Large intestine (tissue), 3 donors: ENCODE data around the gene TMEM178B. TPM values are rescaled to one million over a fixed set of nuclear protein-coding genes. Genes with fewer than 3 reads are reported as not detected.

ENCODE experiments used
- DNase-seq, 2 donors: peaks; one replicate each; pipeline versions ENCODE4 v3.0.0 to v3.0.0-alpha.2; 2013
- H3K27ac ChIP-seq: one replicate; pipeline ENCODE4 v1.5.1; 2013; ENCODE audit warnings: low read length
- H3K27me3 ChIP-seq: 2 replicates; pipeline ENCODE4 v1.6.1; 2013; ENCODE audit warnings: low read length; ENCODE audit not compliant: control insufficient read depth, insufficient read depth
- H3K36me3 ChIP-seq: 2 replicates; pipeline ENCODE4 v1.6.1; 2013; ENCODE audit warnings: low read length; ENCODE audit not compliant: control insufficient read depth, insufficient read depth
- H3K4me1 ChIP-seq: one replicate; pipeline ENCODE4 v1.6.1; 2013; ENCODE audit warnings: low read length; ENCODE audit not compliant: control insufficient read depth, insufficient read depth
- H3K4me3 ChIP-seq: one replicate; pipeline ENCODE4 v1.5.1; 2013; ENCODE audit warnings: low read length
- H3K9me3 ChIP-seq: one replicate; pipeline ENCODE4 v1.6.1; 2013; ENCODE audit warnings: mild to moderate bottlenecking, low read depth, low read length, moderate library complexity; ENCODE audit not compliant: control insufficient read depth
- WGBS: methylation state at CpG from one replicate; pipeline ENCODE4 v1.1.5; 2013; ENCODE audit warnings: low lambda C conversion rate; ENCODE audit not compliant: insufficient coverage; 5-methylcytosine and 5-hydroxymethylcytosine counted together
- polyA plus RNA-seq: library from polyadenylated mRNA; unstranded; fragments of 120-200 nt; gene quantifications from one replicate; pipeline ENCODE4 v1.2.1, GENCODE V29; 2013

The TMEM178B gene
- polyA plus RNA-seq, 1 donor, result 2.2 TPM

DNA sequence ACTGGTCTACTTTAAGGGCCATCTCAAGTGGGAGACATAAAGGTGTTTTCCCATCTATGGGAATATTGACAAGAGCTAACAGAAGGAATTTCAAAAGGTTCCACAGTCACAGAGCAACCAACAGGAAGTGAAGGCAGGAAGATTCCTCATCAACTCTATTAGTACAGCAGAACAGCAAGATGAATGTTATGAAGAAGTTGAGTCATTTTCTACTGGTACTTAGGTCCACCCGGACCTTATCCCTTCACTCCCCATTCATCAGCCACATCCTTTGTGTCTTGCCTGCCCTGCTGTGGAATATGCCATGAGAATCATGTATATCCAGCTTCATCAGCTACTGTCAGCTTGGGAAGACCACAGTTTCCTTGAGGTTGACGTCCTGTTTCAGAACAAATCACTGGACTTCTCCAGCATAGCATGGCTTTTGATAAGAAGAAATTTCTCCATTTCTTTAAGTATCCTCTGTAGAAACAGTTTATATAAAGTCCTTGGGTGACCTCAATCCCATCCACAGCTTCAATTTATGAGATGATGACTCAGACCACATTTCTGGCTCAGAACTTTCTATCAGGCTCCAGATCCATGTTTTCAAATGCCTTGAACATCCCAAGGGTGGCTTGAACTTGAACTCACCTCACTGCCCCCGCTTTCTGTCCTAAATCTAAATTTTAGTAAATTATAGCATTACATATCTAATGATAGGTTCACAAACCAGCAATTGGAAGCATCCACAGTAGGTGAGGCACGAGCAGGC lies 392.5 kb downstream of the TMEM178B start:
- no peak for DNase-seq
- Histone ChIP-seq H3K27ac (no peak overlapping the region), H3K36me3 (no peaks in the 10 kb centered on the region), H3K4me3 (no peak overlapping the region), H3K4me1 (no peaks in the 10 kb centered on the region), H3K9me3 (no peaks in the 10 kb centered on the region), H3K27me3 (peaks cover 5% of the 10 kb centered on the region)
- WGBS, result no CpG with 5 or more reads among the region's 4 CpGs

DNA sequence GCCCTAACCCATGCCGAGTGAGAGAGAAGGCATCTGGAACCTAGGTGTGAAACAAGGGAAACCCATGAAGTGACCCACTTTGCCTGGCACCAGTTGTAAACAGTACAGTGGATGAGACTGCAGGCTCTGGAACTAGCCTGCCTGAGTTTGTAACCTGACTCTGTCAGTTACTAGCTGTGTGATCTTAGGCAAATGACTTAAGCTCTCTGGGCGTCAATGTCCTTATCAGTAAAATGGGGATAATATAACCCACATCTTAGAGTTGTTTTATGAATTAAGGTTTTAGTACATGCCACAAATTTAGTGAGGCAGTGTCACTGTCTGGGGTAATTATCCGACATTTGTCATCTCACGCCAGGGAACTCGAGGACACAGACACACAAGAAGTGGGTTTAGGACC lies 394.5 kb downstream of the TMEM178B start:
- peaks cover 5% of the 10 kb centered on the region for H3K27me3 ChIP-seq
- WGBS, result 20% methylated on average over 1 of the region's 5 CpGs
- no peaks in the 10 kb centered on the region for H3K9me3 ChIP-seq
- no peaks in the 10 kb centered on the region for H3K4me1 ChIP-seq
- no peak overlapping the region for H3K4me3 ChIP-seq
- DNase-seq, result no peak
- H3K36me3 ChIP-seq, result no peaks in the 10 kb centered on the region
- no peak overlapping the region for H3K27ac ChIP-seq

DNA sequence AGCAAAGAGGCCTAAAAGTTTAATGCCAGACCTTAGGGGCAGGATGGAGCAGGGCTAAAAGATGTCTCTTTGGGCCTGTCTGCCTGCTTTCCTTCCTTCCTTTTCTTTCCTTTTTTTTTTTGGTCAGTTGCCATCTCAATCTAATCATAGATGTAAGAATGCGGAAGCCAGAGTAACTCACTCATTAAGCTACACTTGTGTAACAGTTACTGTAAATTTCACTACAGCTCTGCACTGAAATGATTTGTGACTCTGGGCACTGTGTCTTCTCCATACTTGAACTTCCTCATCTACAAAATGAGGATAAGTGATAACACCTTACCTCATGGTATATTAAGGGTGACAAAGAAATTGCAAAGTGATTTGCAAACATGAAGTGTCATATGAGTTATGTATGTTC lies 401.8 kb downstream of the TMEM178B start:
- WGBS, result no CpG with 5 or more reads among the region's 1 CpG
- no peaks in the 10 kb centered on the region for H3K4me1 ChIP-seq
- H3K4me3 ChIP-seq, result no peak overlapping the region
- peaks cover 5% of the 10 kb centered on the region for H3K27me3 ChIP-seq
- no peaks in the 10 kb centered on the region for H3K9me3 ChIP-seq
- H3K36me3 ChIP-seq, result no peaks in the 10 kb centered on the region
- DNase-seq, result no peak
- no peak overlapping the region for H3K27ac ChIP-seq

DNA sequence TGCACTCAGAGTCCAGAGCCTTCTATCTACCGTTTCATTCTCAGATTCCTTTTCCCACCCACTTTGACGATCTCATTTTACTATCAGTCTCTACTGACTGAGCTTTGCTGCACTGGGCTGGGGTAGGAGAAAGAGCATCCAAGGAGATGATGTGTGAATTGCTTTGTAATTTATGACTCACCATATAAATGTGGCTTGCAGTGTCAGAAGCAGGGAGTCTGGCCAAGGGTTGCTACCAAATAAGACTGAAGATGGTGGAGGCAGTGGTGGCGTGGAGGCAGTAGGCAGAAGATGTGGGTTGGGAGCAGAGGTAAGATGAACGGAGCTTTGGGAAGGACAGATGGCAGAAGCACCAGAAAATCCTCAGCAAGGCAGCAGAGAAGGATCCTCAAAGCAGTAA lies 404.0 kb downstream of the TMEM178B start:
- no peak for DNase-seq
- no peak overlapping the region for H3K4me3 ChIP-seq
- peaks cover 9% of the 10 kb centered on the region for H3K27me3 ChIP-seq
- no peaks in the 10 kb centered on the region for H3K36me3 ChIP-seq
- no peaks in the 10 kb centered on the region for H3K4me1 ChIP-seq
- H3K27ac ChIP-seq, result no peak overlapping the region
- WGBS, result 67% methylated on average over 1 of the region's 4 CpGs
- no peaks in the 10 kb centered on the region for H3K9me3 ChIP-seq

DNA sequence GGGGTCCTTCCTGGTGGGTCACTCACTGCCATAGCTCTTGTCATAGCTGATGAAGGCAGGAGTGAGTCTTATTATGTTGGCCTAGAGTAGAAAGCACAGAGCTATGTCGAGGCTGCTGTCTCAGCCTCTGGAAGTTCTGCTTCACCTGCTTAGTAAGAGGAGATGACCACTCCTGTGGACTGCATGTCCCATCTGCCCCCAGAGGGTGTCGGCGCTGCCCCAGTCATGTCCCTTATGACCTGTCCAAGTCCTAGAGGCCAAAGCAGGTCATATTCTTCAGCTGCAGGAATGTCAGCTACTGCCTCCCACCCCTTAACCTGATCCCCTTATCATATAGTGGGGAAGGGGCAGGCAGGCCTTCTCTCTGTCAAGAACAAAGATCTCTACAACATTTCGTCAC lies 405.0 kb downstream of the TMEM178B start:
- Histone ChIP-seq H3K27me3 (peaks cover 9% of the 10 kb centered on the region), H3K27ac (no peak overlapping the region), H3K36me3 (no peaks in the 10 kb centered on the region), H3K4me1 (no peaks in the 10 kb centered on the region), H3K9me3 (no peaks in the 10 kb centered on the region), H3K4me3 (no peak overlapping the region)
- DNase-seq, result no peak
- WGBS, result no CpG with 5 or more reads among the region's 4 CpGs

DNA sequence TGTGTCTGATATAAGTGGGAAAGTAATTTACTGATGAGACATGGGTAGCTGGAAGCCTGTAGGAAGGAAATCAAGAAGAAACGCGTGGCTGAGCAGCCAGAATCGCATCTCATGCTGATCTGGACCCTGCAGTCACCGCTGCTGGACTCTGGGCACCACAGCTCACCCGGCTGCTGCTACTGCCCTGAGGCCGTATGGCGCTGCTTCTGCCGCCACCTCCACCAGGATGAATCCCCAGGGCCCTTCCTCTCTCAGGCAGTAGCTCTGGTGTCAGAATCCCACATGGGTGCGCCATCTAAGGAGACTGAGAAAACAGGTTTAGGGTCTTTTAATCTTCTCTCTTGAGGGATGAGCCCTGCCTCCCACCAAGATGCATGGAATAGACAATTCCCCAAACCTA lies 407.1 kb downstream of the TMEM178B start:
- Histone ChIP-seq H3K27me3 (peaks cover 9% of the 10 kb centered on the region), H3K4me3 (no peak overlapping the region), H3K4me1 (no peaks in the 10 kb centered on the region), H3K27ac (no peak overlapping the region), H3K36me3 (no peaks in the 10 kb centered on the region), H3K9me3 (no peaks in the 10 kb centered on the region)
- DNase-seq, result no peak
- WGBS, result no CpG with 5 or more reads among the region's 9 CpGs

DNA sequence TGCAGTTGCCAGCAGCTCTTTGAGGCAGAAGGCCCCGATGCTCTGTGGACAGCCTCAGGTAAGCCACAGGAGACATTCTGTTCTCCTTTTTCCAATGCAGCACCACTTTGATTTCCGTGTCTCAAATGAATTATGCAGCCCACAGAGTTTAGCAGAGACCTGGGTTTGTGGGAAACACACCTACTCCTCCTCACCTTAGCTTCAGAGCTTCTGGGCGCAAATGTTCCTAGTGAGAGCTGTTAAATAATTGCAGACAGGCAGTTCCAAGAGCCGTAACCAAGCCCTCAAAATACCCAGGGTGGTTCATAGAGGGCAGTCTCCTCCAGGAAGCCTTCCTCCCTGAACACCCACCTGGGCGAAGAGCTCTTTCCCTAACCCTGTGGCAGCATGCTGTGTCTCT lies 408.1 kb downstream of the TMEM178B start:
- peaks cover 9% of the 10 kb centered on the region for H3K27me3 ChIP-seq
- DNase-seq, result no peak
- no peaks in the 10 kb centered on the region for H3K9me3 ChIP-seq
- H3K4me3 ChIP-seq, result no peak overlapping the region
- no peaks in the 10 kb centered on the region for H3K4me1 ChIP-seq
- H3K36me3 ChIP-seq, result no peaks in the 10 kb centered on the region
- no peak overlapping the region for H3K27ac ChIP-seq
- no CpG with 5 or more reads among the region's 5 CpGs for WGBS

DNA sequence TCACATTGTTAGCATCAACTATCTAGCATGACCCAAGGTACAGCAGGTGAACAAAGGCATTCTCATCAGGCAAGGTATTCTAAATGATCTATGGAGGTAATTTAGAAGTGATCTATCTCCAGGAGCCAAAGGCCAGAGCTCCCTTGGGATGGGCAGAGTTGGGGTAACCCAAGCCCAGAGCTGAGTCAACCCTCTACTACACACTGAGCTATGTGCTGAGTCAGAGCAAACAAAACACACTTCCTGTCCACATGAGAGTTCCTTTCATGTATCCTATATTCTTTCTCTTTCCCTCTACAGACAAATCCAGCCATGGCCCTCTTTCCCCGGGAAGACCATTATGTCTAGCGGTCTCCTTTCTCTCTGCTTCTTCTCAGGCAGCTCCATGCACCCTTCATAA lies 409.2 kb downstream of the TMEM178B start:
- DNase-seq, result no peak
- Histone ChIP-seq H3K27ac (no peak overlapping the region), H3K36me3 (no peaks in the 10 kb centered on the region), H3K9me3 (no peaks in the 10 kb centered on the region), H3K4me1 (no peaks in the 10 kb centered on the region), H3K27me3 (peaks cover 6% of the 10 kb centered on the region), H3K4me3 (no peak overlapping the region)
- WGBS, result no CpG with 5 or more reads among the region's 2 CpGs

DNA sequence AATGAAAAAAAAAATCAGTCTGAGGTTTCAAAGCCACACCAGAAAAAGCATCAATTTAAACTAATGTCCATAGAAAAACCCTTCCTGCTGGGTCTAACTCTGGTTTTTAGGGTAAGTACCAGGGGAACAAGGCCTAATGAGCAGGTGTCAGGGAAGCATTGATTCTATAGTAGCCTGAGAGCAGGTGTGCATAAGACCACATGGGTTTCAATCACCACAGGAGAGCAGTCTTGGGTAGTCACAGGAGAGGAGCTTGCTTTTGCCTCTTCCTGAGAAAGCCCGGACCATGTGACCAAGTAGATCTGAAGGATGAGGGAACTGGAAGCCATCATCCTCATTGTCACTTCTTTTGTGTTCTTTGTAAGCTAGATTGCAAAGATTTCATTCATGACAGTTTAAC lies 411.0 kb downstream of the TMEM178B start:
- Histone ChIP-seq H3K9me3 (no peaks in the 10 kb centered on the region), H3K4me1 (no peaks in the 10 kb centered on the region), H3K4me3 (no peak overlapping the region), H3K27me3 (peaks cover 4% of the 10 kb centered on the region), H3K36me3 (no peaks in the 10 kb centered on the region), H3K27ac (no peak overlapping the region)
- DNase-seq, result no peak
- WGBS, result no CpG with 5 or more reads among the region's 1 CpG

DNA sequence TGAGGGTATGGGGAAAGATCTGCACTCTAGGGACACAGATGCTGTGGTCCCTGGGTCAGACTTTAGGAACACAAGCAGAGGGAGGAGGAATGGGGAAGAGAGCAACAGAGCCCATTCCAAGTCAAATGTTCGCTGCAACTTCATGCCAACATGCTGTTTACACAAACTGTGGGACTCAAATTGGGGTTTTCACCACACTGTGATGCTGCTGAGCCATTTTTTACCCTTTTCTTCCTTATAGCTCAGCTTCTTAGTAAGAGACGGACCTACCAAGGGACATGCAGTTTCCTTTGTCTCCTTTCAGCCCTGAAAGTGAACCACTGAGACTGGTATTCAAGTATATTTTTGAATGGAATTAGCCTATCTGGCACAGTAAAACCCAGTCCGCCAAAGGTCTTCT lies 413.1 kb downstream of the TMEM178B start:
- Histone ChIP-seq H3K27me3 (peaks cover 2% of the 10 kb centered on the region), H3K36me3 (no peaks in the 10 kb centered on the region), H3K27ac (no peak overlapping the region), H3K4me3 (no peak overlapping the region), H3K4me1 (no peaks in the 10 kb centered on the region), H3K9me3 (no peaks in the 10 kb centered on the region)
- no CpG with 5 or more reads among the region's 3 CpGs for WGBS
- no peak for DNase-seq

DNA sequence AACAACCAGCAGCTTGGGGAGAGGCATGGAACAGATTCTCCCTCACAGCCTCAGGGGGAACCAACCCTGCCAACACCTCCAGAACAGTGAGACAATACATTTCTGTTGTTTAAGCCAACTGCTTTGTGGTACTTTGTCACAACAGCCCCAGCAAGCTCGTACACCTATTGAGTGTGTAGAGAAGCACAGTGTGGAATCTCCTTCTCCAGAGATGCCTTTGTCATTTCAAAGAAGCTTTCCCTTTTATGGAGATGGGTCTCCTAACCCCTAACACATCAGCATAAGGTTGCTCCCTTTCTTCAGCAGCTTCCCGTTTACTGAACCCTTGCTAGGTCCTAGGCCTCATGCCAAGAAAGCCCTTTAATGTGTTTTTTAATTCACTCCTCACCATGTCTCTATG lies 416.6 kb downstream of the TMEM178B start:
- WGBS, result no CpG with 5 or more reads among the region's 2 CpGs
- no peaks in the 10 kb centered on the region for H3K9me3 ChIP-seq
- H3K27me3 ChIP-seq, result no peaks in the 10 kb centered on the region
- no peaks in the 10 kb centered on the region for H3K4me1 ChIP-seq
- DNase-seq, result no peak
- no peak overlapping the region for H3K4me3 ChIP-seq
- H3K27ac ChIP-seq, result no peak overlapping the region
- H3K36me3 ChIP-seq, result no peaks in the 10 kb centered on the region
